ENCODE results near the gene ITGA1. TPM values are rescaled to one million over a fixed set of nuclear protein-coding genes. Genes with fewer than 3 reads are reported as not detected.

Gene ITGA1
- total and polyA plus RNA-seq, 2 donors (not counting 1 experiment from before 2014, with no cell fraction given) = 12.6 to 115 TPM

GRCh38 chr5:52928689-52929088, 141.0 kb downstream of the ITGA1 start:
- Histone ChIP-seq H3K4me3 (replicated peaks in 1 of 4; ENCODE audit: control extremely low read depth in 1 of 4, insufficient read depth in 1 of 4, low read depth in 3 of 4, low read length in 4 of 4) (no peak overlapping the region), H2AFZ (ENCODE audit: low read length) (no peak overlapping the region), H3K9ac (ENCODE audit: insufficient read depth, low read length) (no peak overlapping the region), H3K27ac (ENCODE audit: insufficient read depth, low read length) (no peak overlapping the region), H4K20me1 (ENCODE audit: control insufficient read depth, extremely low read depth, insufficient read depth, low read length) (no peaks in the 10 kb centered on the region), H3K36me3 (ENCODE audit: control insufficient read depth, insufficient read depth, low read length) (no peaks in the 10 kb centered on the region), H3K4me2 (ENCODE audit: extremely low read depth, insufficient read depth, low read length) (no peak overlapping the region), H3K4me1 (ENCODE audit: control insufficient read depth, extremely low read depth, insufficient read depth, low read length) (no peaks in the 10 kb centered on the region), H3K79me2 (ENCODE audit: control insufficient read depth, insufficient read depth, low read length) (no peaks in the 10 kb centered on the region), H3K9me3 (ENCODE audit: control insufficient read depth, insufficient read depth, low read depth, low read length) (no peaks in the 10 kb centered on the region), H3K27me3 (ENCODE audit: control insufficient read depth, insufficient read depth, low read length) (no peaks in the 10 kb centered on the region)
- no peak for TF ChIP-seq EZH2 (IDR thresholded peaks at IDR 0.05; ENCODE audit: low read length, missing control alignments)
- TF ChIP-seq CTCF (conservative IDR thresholded peaks at IDR 0.05 in 1 of 2, IDR thresholded peaks at IDR 0.05 in 1 of 2; ENCODE audit: low read depth in 1 of 2, low read length in 2 of 2) = no peak
- no peak for DNase-seq (ENCODE audit: low read depth in 2 of 2)

GRCh38 chr5:52938226-52938625, 150.5 kb downstream of the ITGA1 start:
- Histone ChIP-seq H3K4me2 (ENCODE audit: extremely low read depth, insufficient read depth, low read length) (no peak overlapping the region), H3K27me3 (ENCODE audit: control insufficient read depth, insufficient read depth, low read length) (no peaks in the 10 kb centered on the region), H3K9ac (ENCODE audit: insufficient read depth, low read length) (no peak overlapping the region), H3K79me2 (ENCODE audit: control insufficient read depth, insufficient read depth, low read length) (no peaks in the 10 kb centered on the region), H2AFZ (ENCODE audit: low read length) (no peak overlapping the region), H3K4me1 (ENCODE audit: control insufficient read depth, extremely low read depth, insufficient read depth, low read length) (no peaks in the 10 kb centered on the region), H3K4me3 (replicated peaks in 1 of 4; ENCODE audit: control extremely low read depth in 1 of 4, insufficient read depth in 1 of 4, low read depth in 3 of 4, low read length in 4 of 4) (no peak overlapping the region), H3K9me3 (ENCODE audit: control insufficient read depth, insufficient read depth, low read depth, low read length) (no peaks in the 10 kb centered on the region), H3K36me3 (ENCODE audit: control insufficient read depth, insufficient read depth, low read length) (no peaks in the 10 kb centered on the region), H3K27ac (ENCODE audit: insufficient read depth, low read length) (no peak overlapping the region), H4K20me1 (ENCODE audit: control insufficient read depth, extremely low read depth, insufficient read depth, low read length) (no peaks in the 10 kb centered on the region)
- no peak for TF ChIP-seq EZH2 (IDR thresholded peaks at IDR 0.05; ENCODE audit: low read length, missing control alignments)
- no peak for TF ChIP-seq CTCF (conservative IDR thresholded peaks at IDR 0.05 in 1 of 2, IDR thresholded peaks at IDR 0.05 in 1 of 2; ENCODE audit: low read depth in 1 of 2, low read length in 2 of 2)
- no peak for DNase-seq (ENCODE audit: low read depth in 2 of 2)

- Histone ChIP-seq H3K27ac (ENCODE audit: insufficient read depth, low read length) (no peak overlapping the region), H3K4me1 (ENCODE audit: control insufficient read depth, extremely low read depth, insufficient read depth, low read length) (peaks cover 7% of the 10 kb centered on the region), H3K9me3 (ENCODE audit: control insufficient read depth, insufficient read depth, low read depth, low read length) (no peaks in the 10 kb centered on the region), H3K79me2 (ENCODE audit: control insufficient read depth, insufficient read depth, low read length) (no peaks in the 10 kb centered on the region), H3K4me2 (ENCODE audit: extremely low read depth, insufficient read depth, low read length) (no peak overlapping the region), H2AFZ (ENCODE audit: low read length) (no peak overlapping the region), H4K20me1 (ENCODE audit: control insufficient read depth, extremely low read depth, insufficient read depth, low read length) (no peaks in the 10 kb centered on the region), H3K36me3 (ENCODE audit: control insufficient read depth, insufficient read depth, low read length) (no peaks in the 10 kb centered on the region), H3K27me3 (ENCODE audit: control insufficient read depth, insufficient read depth, low read length) (no peaks in the 10 kb centered on the region), H3K4me3 (replicated peaks in 1 of 4; ENCODE audit: control extremely low read depth in 1 of 4, insufficient read depth in 1 of 4, low read depth in 3 of 4, low read length in 4 of 4) (no peak overlapping the region), H3K9ac (ENCODE audit: insufficient read depth, low read length) (no peak overlapping the region)
- DNase-seq (ENCODE audit: low read depth in 2 of 2) = no peak
- peak in 1 of 2 donors; percentile 19 for TF ChIP-seq CTCF (conservative IDR thresholded peaks at IDR 0.05 in 1 of 2, IDR thresholded peaks at IDR 0.05 in 1 of 2; ENCODE audit: low read depth in 1 of 2, low read length in 2 of 2)
- no peak for TF ChIP-seq EZH2 (IDR thresholded peaks at IDR 0.05; ENCODE audit: low read length, missing control alignments)
Observed at GRCh38 chr5:52943285-52943684, 155.6 kb downstream of the ITGA1 start.
